Breast epithelium (tissue), 3 donors: ENCODE data around the gene PDE6A.

Experiments
- POLR2A ChIP-seq: fragments of 450-650 bp; IDR thresholded peaks from one replicate; pipeline ENCODE4 v1.6.1; 2016; ENCODE audit warnings: antibody characterized with exemption, mild to moderate bottlenecking, moderate library complexity
- POLR2AphosphoS5 ChIP-seq, 3 donors: sonication (generic); formaldehyde crosslinking; IDR thresholded peaks; one replicate each; pipeline ENCODE4 v1.6.1; 2017; ENCODE audit warnings: antibody characterized with exemption in 3 of 3
- TF ChIP-seq, protein P1 (sequence below), 3 donors: fragments of 450-650 bp; IDR thresholded peaks; one replicate each; pipeline ENCODE4 v1.5.1; 2016 to 2017; ENCODE audit warnings: antibody characterized with exemption in 3 of 3, mild to moderate bottlenecking in 3 of 3, moderate library complexity in 3 of 3

- TF ChIP-seq, protein P1, sequence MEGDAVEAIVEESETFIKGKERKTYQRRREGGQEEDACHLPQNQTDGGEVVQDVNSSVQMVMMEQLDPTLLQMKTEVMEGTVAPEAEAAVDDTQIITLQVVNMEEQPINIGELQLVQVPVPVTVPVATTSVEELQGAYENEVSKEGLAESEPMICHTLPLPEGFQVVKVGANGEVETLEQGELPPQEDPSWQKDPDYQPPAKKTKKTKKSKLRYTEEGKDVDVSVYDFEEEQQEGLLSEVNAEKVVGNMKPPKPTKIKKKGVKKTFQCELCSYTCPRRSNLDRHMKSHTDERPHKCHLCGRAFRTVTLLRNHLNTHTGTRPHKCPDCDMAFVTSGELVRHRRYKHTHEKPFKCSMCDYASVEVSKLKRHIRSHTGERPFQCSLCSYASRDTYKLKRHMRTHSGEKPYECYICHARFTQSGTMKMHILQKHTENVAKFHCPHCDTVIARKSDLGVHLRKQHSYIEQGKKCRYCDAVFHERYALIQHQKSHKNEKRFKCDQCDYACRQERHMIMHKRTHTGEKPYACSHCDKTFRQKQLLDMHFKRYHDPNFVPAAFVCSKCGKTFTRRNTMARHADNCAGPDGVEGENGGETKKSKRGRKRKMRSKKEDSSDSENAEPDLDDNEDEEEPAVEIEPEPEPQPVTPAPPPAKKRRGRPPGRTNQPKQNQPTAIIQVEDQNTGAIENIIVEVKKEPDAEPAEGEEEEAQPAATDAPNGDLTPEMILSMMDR (IDR thresholded peaks at IDR 0.05) = no peak
- TF ChIP-seq POLR2A (no peak), POLR2AphosphoS5 (IDR thresholded peaks at IDR 0.05) (no peak)
Observed at GRCh38 chr5:149963729-149964128, 19.1 kb upstream of the PDE6A start.
